GM19351 (cell line): ENCODE results near the gene DNAH3.
A peak's percentile ranks its signal among the peaks of the same experiment; 100 is the strongest.

Experiments
- ATAC-seq: cut with Tn5 transposase; IDR thresholded peaks from one replicate; pipeline ENCODE4 v1.9.1; 2021; ENCODE audit warnings: mild to moderate bottlenecking, moderate library complexity; ENCODE audit not compliant: unreplicated experiment

Gene DNAH3

GRCh38 chr16:20916289-20916688 is 234.4 kb downstream of the DNAH3 start:
- no peak for ATAC-seq

- no peak for ATAC-seq
Observed at GRCh38 chr16:20911361-20911760, 239.3 kb downstream of the DNAH3 start.

- no peak for ATAC-seq
Observed at GRCh38 chr16:20910781-20911321, 239.8 kb downstream of the DNAH3 start.

- ATAC-seq: no peak
Observed at GRCh38 chr16:20906341-20907255, 244.0 kb downstream of the DNAH3 start.

- no peak for ATAC-seq
Observed at GRCh38 chr16:20905576-20905975, 245.1 kb downstream of the DNAH3 start.

- no peak for ATAC-seq
Observed at GRCh38 chr16:20904507-20905081, 246.1 kb downstream of the DNAH3 start.

- ATAC-seq: no peak
Observed at GRCh38 chr16:20903899-20904506, 246.6 kb downstream of the DNAH3 start.

GRCh38 chr16:20903116-20903898 is 247.3 kb downstream of the DNAH3 start:
- ATAC-seq: no peak

- ATAC-seq: no peak
Observed at GRCh38 chr16:20902426-20902825, 248.2 kb downstream of the DNAH3 start.

GRCh38 chr16:20901436-20902112 is 249.1 kb downstream of the DNAH3 start:
- peak; percentile 27 for ATAC-seq

- ATAC-seq: peak; percentile 7
Observed at GRCh38 chr16:20901068-20901435, 249.6 kb downstream of the DNAH3 start.

GRCh38 chr16:20900299-20901067 is 250.2 kb downstream of the DNAH3 start, which contains the start of the genes DCUN1D3 and LYRM1:
DCUN1D3 (minus strand) TSS chr16:20900358; CDS start chr16:20862538, 37,820 bp downstream.
LYRM1 (plus strand) TSS chr16:20900771; CDS start chr16:20915556, 14,785 bp downstream.
- ATAC-seq: peak; percentile 68

- no peak for ATAC-seq
Observed at GRCh38 chr16:20899477-20900298, 251.0 kb downstream of the DNAH3 start.

- ATAC-seq: no peak
Observed at GRCh38 chr16:20899071-20899470, 251.6 kb downstream of the DNAH3 start.

GRCh38 chr16:20897922-20898321 is 252.7 kb downstream of the DNAH3 start:
- ATAC-seq: no peak

GRCh38 chr16:20897253-20897897 is 253.3 kb downstream of the DNAH3 start:
- ATAC-seq: no peak

GRCh38 chr16:20894388-20894787 is 256.3 kb downstream of the DNAH3 start:
- no peak for ATAC-seq
